Spleen (tissue), 3 donors: Measurements from ENCODE around the gene EDC3.

Source experiments
- POLR2A ChIP-seq, 3 donors: fragments of 450-650 bp; IDR thresholded peaks; one replicate each; pipeline ENCODE4 v1.5.1; 2017; ENCODE audit warnings: antibody characterized with exemption in 3 of 3, mild to moderate bottlenecking in 1 of 3
- POLR2AphosphoS5 ChIP-seq, 3 donors: sonication (generic); formaldehyde crosslinking; IDR thresholded peaks; one replicate each; pipeline ENCODE4 v1.5.1; 2017; ENCODE audit warnings: antibody characterized with exemption in 3 of 3

DNA sequence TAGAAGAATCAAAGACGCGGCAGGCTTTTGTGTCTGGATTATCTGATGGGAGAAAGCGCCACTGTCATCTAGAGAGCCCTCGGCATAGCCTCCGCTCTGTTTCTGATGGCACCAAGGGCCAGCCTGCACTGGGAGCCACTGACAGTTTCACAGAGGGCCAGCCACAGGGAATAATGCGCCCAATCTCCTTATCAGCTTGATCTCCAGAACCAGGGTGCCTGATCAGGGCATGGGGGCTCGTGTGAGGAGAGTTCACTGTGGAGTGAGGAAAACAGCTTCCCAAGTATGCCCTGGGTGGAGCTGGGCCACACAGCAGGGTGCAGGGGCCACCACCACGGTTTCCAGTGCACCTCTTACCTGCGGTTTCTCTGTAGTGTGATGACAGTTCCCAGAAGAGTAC, 110.0 kb downstream of the EDC3 start:
- TF ChIP-seq POLR2A (IDR thresholded peaks at IDR 0.05): no peak
- TF ChIP-seq POLR2AphosphoS5 (IDR thresholded peaks at IDR 0.05): no peak
